Measurements from ENCODE around the gene CACNG5. TPM values are rescaled to one million over a fixed set of nuclear protein-coding genes. Genes with fewer than 3 reads are reported as not detected.

Gene CACNG5
- total RNA-seq, 1 donor from 2014 or later, result not detected

- no peak for DNase-seq (ENCODE audit: low read depth in 2 of 2)
These were observed 12.9 kb upstream of the CACNG5 start for GRCh38 chr17:66822009-66822408.

DNA sequence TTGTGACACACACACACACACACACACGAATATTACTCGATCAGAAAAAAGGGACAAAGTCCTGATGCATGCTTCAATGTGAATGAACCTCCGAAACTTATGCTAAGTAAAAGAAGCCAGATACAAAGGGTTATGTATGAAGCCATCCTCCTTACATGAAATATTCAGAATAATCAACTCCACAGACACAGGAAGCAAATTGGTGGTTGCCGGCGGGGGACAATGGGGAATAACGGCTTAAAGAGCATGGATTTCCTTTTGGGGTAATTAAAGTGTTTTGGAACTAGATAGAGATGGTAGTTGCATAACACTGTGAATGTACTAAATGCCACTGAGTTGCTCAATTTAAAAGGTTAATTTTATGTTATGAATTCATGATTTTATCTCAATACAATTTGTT is 8.1 kb upstream of the CACNG5 start:
- DNase-seq (ENCODE audit: low read depth in 2 of 2), result no peak

- DNase-seq (ENCODE audit: low read depth in 2 of 2), result peak; percentile 64 to 78
These were observed 5.5 kb upstream of the CACNG5 start for GRCh38 chr17:66829386-66829864.

DNA sequence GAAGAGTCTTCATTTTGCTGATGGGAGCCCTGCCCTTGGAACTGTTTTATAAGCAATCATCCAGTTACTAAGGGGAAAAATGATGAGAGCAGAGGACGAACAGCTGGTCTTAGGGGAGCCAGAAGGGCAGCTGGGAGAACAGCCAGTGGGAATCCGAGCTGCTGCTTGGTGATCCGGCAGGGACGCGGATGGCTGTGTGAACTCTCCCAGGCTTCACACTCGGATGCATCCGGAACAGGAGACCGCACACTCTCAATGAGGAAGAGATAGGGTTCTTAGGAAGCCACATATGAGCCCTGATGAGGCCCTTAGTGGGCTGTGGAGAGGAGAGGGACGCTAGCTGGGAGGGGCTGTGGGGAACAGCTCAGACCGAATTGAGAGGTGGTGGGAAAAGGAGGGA is 5.0 kb upstream of the CACNG5 start:
- DNase-seq (ENCODE audit: low read depth in 2 of 2), result no peak

GRCh38 chr17:66830451-66830850 is 4.5 kb upstream of the CACNG5 start:
- no peak for DNase-seq (ENCODE audit: low read depth in 2 of 2)

DNA sequence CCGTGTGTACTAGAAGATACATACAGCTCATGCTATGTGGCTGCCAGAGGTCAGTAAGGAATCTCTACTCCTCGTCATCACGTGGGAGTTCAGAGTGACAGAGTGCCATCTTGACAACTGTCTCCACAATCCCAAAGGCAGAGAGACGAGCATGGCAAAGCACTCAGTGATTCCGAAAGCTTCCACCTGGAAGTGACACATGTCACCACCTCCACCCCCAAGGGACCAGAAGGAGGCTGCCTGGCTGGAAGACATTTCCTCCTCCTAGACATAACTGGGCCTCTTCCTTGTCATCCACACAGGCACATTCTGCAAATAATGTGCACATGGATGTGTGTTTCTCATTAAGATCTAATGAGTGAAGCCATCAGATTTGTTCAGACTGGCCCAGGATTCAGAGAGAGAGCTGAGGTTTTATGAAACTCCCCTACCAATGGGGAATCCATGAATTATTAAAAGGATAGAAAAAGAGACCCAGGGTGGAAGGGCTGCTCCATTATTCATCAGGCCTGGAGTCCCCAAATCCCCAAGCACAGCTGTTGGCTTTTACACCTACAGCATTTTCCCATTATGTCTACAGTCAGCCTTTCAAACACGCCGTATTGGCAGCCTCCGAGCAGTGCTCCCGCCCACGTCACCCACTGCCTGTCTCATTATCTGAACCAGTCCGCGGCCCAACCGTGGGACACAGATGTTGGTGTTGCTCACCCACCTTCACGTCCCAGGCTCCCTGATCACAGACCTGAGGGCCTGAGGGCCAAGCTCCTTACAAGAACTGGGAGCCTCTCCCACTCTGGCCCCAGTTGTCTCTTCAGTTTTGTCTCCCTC is 3.3 kb upstream of the CACNG5 start:
- no peak for DNase-seq (ENCODE audit: low read depth in 2 of 2)

DNA sequence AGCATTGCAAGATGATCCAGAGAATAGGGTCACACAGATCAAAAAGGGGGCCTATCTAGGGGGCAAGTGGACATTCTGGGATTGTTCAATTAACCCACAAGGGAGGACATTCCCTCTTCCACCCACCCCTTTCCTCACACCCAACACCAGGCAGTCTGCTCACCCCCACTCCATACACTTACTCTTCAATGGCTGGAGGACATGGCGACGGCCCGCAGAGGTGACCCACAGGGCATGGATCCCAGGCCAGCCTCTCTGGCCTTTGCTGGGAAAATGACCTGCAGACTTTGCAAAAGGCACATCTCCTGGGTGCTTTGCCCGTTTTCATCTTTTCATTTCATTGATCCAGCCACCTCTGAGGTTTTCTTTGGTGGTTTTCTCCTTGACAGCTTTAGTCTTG is 1.7 kb upstream of the CACNG5 start:
- no peak for DNase-seq (ENCODE audit: low read depth in 2 of 2)

DNA sequence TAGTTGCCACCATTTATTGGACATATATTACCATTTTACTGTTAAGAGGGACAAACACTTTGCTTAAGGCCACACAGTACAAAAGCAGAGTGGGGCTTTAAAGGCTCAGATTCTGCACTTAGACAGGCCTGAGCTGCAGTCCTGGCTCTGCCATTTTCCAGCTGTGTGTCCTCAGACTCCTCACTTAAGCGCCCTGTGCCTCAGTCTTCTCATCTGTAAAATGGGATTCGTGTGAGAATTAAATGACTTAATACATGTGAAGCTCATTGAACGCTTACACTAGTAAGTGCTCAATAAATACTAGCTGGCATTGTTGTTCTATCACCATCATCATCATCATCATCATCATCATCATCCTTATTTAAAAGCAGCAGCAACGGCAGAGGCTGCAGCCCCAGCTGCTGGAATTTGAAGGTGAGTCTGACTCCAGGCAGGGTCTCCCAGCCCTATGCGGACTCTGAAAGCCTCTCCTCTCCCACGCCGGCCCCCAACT is 445 bp upstream of the CACNG5 start:
- no peak for DNase-seq (ENCODE audit: low read depth in 2 of 2)

- no peak for DNase-seq (ENCODE audit: low read depth in 2 of 2)
These were observed 559 bp downstream of the CACNG5 start for GRCh38 chr17:66835476-66835875.

GRCh38 chr17:66836063-66837005 is 1.4 kb downstream of the CACNG5 start:
- DNase-seq (ENCODE audit: low read depth in 2 of 2), result no peak

DNA sequence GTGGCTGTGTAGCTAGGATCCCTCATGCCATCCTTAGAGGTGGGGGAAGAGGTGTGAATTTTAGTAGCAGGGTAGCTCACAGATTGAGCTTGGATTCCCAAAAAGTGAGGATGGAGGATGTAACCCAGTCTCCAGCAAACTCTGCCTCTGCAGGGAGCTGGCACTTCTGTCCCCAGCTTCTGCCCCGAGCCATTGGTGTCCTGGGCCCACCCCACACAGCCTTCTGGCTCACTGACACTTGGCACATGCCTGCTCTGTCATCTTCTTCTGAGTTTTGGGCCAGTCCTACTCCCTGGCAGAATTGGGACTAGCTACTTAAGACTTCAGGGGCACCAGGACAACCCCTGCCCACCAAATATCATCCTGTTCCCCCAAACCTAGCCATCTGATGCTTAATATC is 2.3 kb downstream of the CACNG5 start:
- DNase-seq (ENCODE audit: low read depth in 2 of 2), result no peak

GRCh38 chr17:66837885-66838665 is 3.2 kb downstream of the CACNG5 start:
- DNase-seq (ENCODE audit: low read depth in 2 of 2), result no peak

GRCh38 chr17:66839616-66840015 is 4.7 kb downstream of the CACNG5 start:
- no peak for DNase-seq (ENCODE audit: low read depth in 2 of 2)

GRCh38 chr17:66840061-66840460 is 5.1 kb downstream of the CACNG5 start:
- no peak for DNase-seq (ENCODE audit: low read depth in 2 of 2)

GRCh38 chr17:66841328-66841727 is 6.4 kb downstream of the CACNG5 start:
- no peak for DNase-seq (ENCODE audit: low read depth in 2 of 2)

DNA sequence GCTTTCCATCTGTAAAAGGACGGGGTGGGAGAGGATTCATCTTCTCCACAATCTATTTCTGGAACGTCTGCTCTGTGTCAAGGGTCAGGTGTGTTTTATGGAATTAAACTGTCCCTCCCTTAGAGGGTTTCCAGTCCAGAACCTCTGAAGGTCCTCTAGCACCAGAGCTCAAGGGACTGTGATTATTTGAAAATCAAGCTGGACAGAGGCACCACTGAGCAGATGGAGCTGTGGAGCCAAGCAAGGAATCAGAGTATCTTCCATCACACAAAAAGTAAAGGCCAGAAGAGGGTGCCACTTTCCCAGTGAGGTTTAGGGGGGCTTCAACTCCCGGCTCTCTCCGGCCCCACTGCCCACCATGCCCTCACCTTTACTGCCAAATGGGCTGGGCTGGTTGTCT is 6.8 kb downstream of the CACNG5 start:
- no peak for DNase-seq (ENCODE audit: low read depth in 2 of 2)

DNA sequence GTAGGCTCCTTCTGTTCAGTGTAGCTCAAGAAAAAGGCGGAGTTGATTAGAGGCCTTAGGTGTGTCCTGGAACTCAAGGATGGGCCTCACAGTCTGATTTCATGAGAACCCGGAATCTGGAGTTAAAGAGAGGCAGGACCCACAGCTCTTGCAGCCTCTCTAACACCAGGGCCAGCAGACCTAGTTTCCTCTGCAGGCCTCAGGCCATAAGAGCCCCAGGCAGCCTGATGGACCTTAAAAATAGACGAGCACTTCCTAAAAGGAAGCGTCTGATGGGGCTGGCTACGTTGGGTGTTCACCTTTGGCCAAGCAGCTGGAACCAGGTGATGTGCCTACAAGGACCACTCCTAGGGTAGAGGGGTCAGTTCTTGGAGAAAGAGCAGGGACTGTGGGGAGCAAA is 7.6 kb downstream of the CACNG5 start:
- DNase-seq (ENCODE audit: low read depth in 2 of 2), result no peak

GRCh38 chr17:66842959-66843358 is 8.0 kb downstream of the CACNG5 start:
- no peak for DNase-seq (ENCODE audit: low read depth in 2 of 2)

DNA sequence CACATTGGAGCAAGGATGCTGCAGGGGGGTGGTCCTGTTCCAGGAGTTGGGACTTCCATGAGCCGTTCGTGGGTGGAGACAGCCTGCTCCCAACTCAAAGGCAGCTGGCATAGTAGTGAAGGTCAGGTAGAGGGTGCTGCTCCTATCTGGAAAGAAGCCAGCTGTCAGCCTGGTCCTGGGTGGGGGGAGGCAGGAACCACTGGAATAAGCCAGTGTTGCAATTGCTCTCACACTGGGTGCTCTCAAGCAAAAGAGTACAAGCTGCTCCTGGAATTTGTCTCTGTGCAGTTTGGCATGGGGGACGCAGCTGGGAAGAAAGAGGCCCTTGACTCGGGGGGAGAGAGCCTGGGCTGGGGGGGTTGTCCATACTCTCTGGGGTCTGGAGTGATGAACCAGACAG is 8.7 kb downstream of the CACNG5 start:
- DNase-seq (ENCODE audit: low read depth in 2 of 2), result no peak

DNA sequence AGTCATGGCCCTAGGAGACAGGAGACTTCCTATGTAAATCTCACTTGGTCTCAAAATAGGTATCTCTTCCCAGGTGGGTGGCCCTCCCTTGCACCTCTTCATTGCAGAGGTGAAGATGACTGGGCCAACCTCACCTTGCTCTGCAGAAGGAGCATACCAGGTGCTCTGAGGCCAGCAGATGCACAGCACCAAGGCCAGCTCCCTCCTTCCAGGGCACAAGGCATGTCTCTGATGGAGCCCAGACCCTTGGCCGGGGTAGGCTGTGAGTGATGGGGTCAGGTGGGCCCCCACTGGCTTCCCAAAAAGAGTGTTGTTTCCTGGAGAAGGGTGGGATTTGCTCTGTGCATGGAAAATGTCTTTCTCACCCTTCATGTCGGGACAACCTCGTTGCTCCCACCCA is 12.8 kb downstream of the CACNG5 start:
- no peak for DNase-seq (ENCODE audit: low read depth in 2 of 2)

DNA sequence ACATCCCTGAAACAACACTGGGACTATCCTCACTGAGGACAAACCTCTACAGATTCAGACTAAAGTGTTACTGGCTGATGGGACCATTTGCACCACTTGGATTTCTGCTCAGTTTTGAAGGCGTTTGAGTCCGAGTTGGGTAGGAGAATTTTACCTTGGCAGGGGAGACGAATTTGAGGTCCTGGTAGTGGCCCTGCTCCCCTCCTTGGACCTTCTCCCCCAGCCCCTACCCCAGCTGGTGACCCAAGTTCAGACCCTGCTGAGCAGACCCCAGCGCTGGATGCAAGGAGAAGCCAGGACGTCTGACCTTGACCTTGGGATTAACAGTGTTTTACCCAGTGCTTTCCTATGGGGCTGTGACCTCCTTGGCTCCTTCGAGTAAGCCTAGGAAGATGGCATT is 13.6 kb downstream of the CACNG5 start:
- no peak for DNase-seq (ENCODE audit: low read depth in 2 of 2)

Measured in lung microvascular endothelial cell (primary cell).